HepG2 (cell line): ENCODE results near the gene COPS3. TPM values are rescaled to one million over a fixed set of nuclear protein-coding genes. Genes with fewer than 3 reads are reported as not detected.

Source experiments
- ATAC-seq: fragments of 200-7000 bp; cut with Tn5 transposase; 3 replicates; pipeline ENCODE4 v1.9.1; 2020; ENCODE audit warnings: mild to moderate bottlenecking, moderate library complexity
- BruUV-seq: library from RNA; stranded (reverse); fragments of 400-500 nt; replicated peaks from 2 replicates; lab custom pipeline; 2021; lab: Mats Ljungman, UMichigan
- CTCF ChIA-PET: fragments of 300-600 bp; formaldehyde crosslinking; extraction: SDS; loops from one replicate; lab custom pipeline; 2021; ENCODE audit warnings: low total read pairs, inconsistent platforms, low intra/inter-chr PET ratio; lab: Yijun Ruan, JAX
- POLR2A ChIA-PET: fragments of 350-600 bp; sonication (Branson Sonifier 250); formaldehyde crosslinking; loops from one replicate; lab custom pipeline; 2020; ENCODE audit warnings: antibody characterized with exemption, inconsistent platforms; lab: Yijun Ruan, JAX
- DNase-seq: peaks from one replicate; pipeline ENCODE4 v3.0.0-alpha.2; 2015; ENCODE audit warnings: low spot score
- FAIRE-seq: peaks from 3 replicates; lab custom pipeline; 2011; peaks lifted over from hg19 to GRCh38; lab: Jason Lieb, UNC
- H2AFZ ChIP-seq: one replicate; pipeline ENCODE4 v1.6.1; 2011; ENCODE audit warnings: low read length, inconsistent platforms
- H3K27ac ChIP-seq: fragments of 300-600 bp; 3 replicates; pipeline ENCODE4 v1.8.0; 2011; ENCODE audit warnings: mixed run types, mild to moderate bottlenecking, mixed read lengths, low read length, inconsistent platforms; ENCODE audit not compliant: insufficient read depth; ENCODE audit errors: extremely low read length
- H3K27me3 ChIP-seq, 2 experiments: fragments of 200-600 bp in 1 of 2; 2 replicates in 1 of 2; 3 replicates in 1 of 2; pipeline versions ENCODE4 v1.6.0 to v1.8.0; 2011; ENCODE audit warnings: low read length in 2 of 2, mild to moderate bottlenecking in 2 of 2, moderate library complexity in 2 of 2, inconsistent platforms in 1 of 2; ENCODE audit not compliant: insufficient read depth in 2 of 2, control insufficient read depth in 1 of 2
- H3K36me3 ChIP-seq, 2 experiments: fragments of 200-600 bp in 1 of 2; replicated peaks in 1 of 2; 2 replicates in 1 of 2; 3 replicates in 1 of 2; pipeline versions ENCODE4 v1.5.1 to v1.8.0; 2011; ENCODE audit warnings: low read length in 2 of 2, inconsistent platforms in 1 of 2; ENCODE audit not compliant: insufficient read depth in 2 of 2, control insufficient read depth in 1 of 2
- H3K4me1 ChIP-seq: 2 replicates; pipeline ENCODE4 v1.5.1; 2012; ENCODE audit warnings: low read length, inconsistent platforms; ENCODE audit not compliant: insufficient read depth
- H3K4me2 ChIP-seq: 2 replicates; pipeline ENCODE4 v1.6.0; 2011; ENCODE audit warnings: low read depth, low read length, inconsistent platforms
- H3K4me3 ChIP-seq, 3 experiments: fragments of 200-600 bp in 1 of 3; sonication (generic), shearing (Covaris generic) in 1 of 3; replicated peaks in 1 of 3; 2 replicates each; pipeline ENCODE4 v1.5.1; 2011 to 2016; ENCODE audit warnings: low read length in 3 of 3, inconsistent platforms in 2 of 3, low read depth in 2 of 3, mild to moderate bottlenecking in 2 of 3, control low read depth in 1 of 3, mixed read lengths in 1 of 3; ENCODE audit not compliant: insufficient read depth in 1 of 3
- H3K79me2 ChIP-seq: one replicate; pipeline ENCODE4 v1.6.1; 2011; ENCODE audit warnings: low read length, inconsistent platforms; ENCODE audit not compliant: insufficient read depth
- H3K9ac ChIP-seq: 2 replicates; pipeline ENCODE4 v1.6.0; 2011; ENCODE audit warnings: mild to moderate bottlenecking, low read depth, low read length, inconsistent platforms; ENCODE audit not compliant: insufficient read depth
- H3K9me3 ChIP-seq: 2 replicates; pipeline ENCODE4 v1.5.1; 2012; ENCODE audit warnings: mild to moderate bottlenecking, low read length
- H4K20me1 ChIP-seq: 2 replicates; pipeline ENCODE4 v1.6.0; 2011; ENCODE audit warnings: inconsistent platforms, mild to moderate bottlenecking, low read length, moderate library complexity; ENCODE audit not compliant: insufficient read depth
- AGO2 ChIP-seq: fragments of 200-400 bp; formaldehyde crosslinking; optimal IDR thresholded peaks from 2 replicates; pipeline ENCODE3; 2017; ENCODE audit warnings: mild to moderate bottlenecking, low read depth, low read length, moderate library complexity
- KDM6A ChIP-seq: IDR thresholded peaks from 2 replicates; pipeline ENCODE4 v1.6.1; 2016; ENCODE audit warnings: low read depth
- MAZ ChIP-seq, 2 experiments: sonication (generic) in 1 of 2; formaldehyde crosslinking in 1 of 2; IDR thresholded peaks; 2 replicates each; pipeline versions ENCODE4 v1.5.0 to v1.6.1; 2012 to 2020; ENCODE audit warnings: low read depth in 2 of 2, mild to moderate bottlenecking in 2 of 2, borderline replicate concordance in 1 of 2, improper control_type of control experiment in 1 of 2, low read length in 1 of 2, missing genetic modification reagents in 1 of 2, moderate library complexity in 1 of 2
- ZC3H13 ChIP-seq: sonication (generic); formaldehyde crosslinking; IDR thresholded peaks from 2 replicates; pipeline ENCODE4 v1.8.1; 2023; ENCODE audit warnings: mild to moderate bottlenecking, missing genetic modification reagents, moderate library complexity
- ZIK1 ChIP-seq: sonication (generic); formaldehyde crosslinking; IDR thresholded peaks from 2 replicates; pipeline ENCODE4 v1.5.0; 2020; ENCODE audit warnings: mild to moderate bottlenecking, low read depth, missing genetic modification reagents, borderline replicate concordance
- ZNF253 ChIP-seq: sonication (generic); formaldehyde crosslinking; IDR thresholded peaks from 2 replicates; pipeline ENCODE4 v1.8.0; 2022; ENCODE audit warnings: mild to moderate bottlenecking, missing genetic modification reagents, borderline replicate concordance
- ZNF383 ChIP-seq: sonication (generic); formaldehyde crosslinking; IDR thresholded peaks from 2 replicates; pipeline ENCODE4 v1.4.0; 2020; ENCODE audit warnings: missing genetic modification reagents, mild to moderate bottlenecking, borderline replicate concordance
- WGBS: methylation state at CpG from one replicate; pipeline ENCODE4 v1.1.6; 2017; ENCODE audit warnings: low lambda C conversion rate; 5-methylcytosine and 5-hydroxymethylcytosine counted together
- in situ Hi-C: cut with HindIII; loops from 2 replicates; pipeline ENCODE4 v1.10.0; 2017; ENCODE audit warnings: low pct_unique_long_range_greater_than_20kb; ENCODE audit not compliant: extremely low pct_ligation_motif_present
- intact Hi-C: fragments of 100-400 bp; cut with micrococcal nuclease; formaldehyde crosslinking; loops from one replicate; pipeline ENCODE4 v1.10.0; 2022; ENCODE audit not compliant: unreplicated experiment
- polyA plus RNA-seq, 8 experiments: library from polyadenylated mRNA; depleted of rRNA in 3 of 8; stranded (reverse) in 7 of 8; unstranded in 1 of 8; fragments of >200 nt; fragmentation: Illumina TruSeq in 4 of 8; extraction: Trizol in 4 of 8; gene quantifications; 2 replicates each; pipeline versions ENCODE4 v1.2.1 to v1.2.3, GENCODE V29; 2011 to 2016; ENCODE audit warnings: low read depth in 4 of 8, missing spikeins in 1 of 8, mixed read lengths in 1 of 8; ENCODE audit not compliant: insufficient read depth in 1 of 8
- total RNA-seq, 5 experiments: library from RNA; depleted of rRNA; stranded (reverse); fragments of >200 nt; fragmentation: Illumina TruSeq; extraction: Trizol; gene quantifications; 2 replicates each; pipeline ENCODE4 v1.2.3, GENCODE V29; 2016; ENCODE audit warnings: low read depth in 1 of 5
- TF ChIP-seq, protein P1 (sequence below): sonication (generic); formaldehyde crosslinking; conservative IDR thresholded peaks from 2 replicates; pipeline ENCODE4 v1.5.0; 2020; ENCODE audit warnings: missing genetic modification reagents

The COPS3 gene
- total and polyA plus RNA-seq, 2 of the 13 experiments (the other 11 are each of a cell fraction or from before 2014, with no cell fraction given), result 46.3 to 103 TPM

DNA sequence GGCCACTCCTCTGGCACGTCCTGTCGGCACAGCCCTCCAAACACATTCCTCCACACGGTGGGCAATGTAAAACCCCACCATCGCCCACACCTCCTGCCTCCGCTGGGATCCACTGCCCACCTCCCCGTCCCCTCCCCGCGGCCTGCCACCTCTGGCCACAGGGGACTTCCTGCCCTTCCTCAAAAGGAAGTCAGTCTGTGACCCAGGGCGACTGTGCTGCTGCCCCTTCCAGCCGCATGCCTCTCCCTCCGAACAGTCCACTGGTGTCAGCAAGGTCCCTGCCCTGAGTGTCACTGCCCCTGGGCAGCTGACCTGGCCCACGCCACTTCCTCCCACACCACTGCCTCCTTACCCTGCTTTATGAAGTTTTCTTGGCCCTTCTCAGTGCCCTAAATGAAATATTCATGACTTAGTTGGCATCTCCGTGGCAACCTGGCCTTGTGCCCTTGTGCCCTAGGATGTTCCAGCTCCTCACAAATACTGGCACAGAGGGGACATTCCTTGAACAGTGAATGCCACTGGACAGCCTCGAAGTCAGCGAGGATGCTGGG lies 76.9 kb downstream of the COPS3 start:
- Histone ChIP-seq H3K36me3 (peaks cover 13 to 22% of the 10 kb centered on the region in 2 experiments; a peak in 4 of 5 replicates), H3K9me3 (no peaks in the 10 kb centered on the region), H2AFZ (no peak overlapping the region), H3K79me2 (peaks cover 23% of the 10 kb centered on the region), H3K27me3 (no peaks in the 10 kb centered on the region; a peak in 1 of 5 replicates), H3K4me2 (peak overlapping the region; percentile 98), H3K27ac (no peak overlapping the region), H3K9ac (peak overlapping the region; percentile 88), H3K4me3 (peak overlapping the region; percentile 75 to 85 (median 80); a peak in 5 of 6 replicates), H4K20me1 (no peaks in the 10 kb centered on the region), H3K4me1 (peaks cover 38% of the 10 kb centered on the region)
- no peak for ATAC-seq
- no peak for DNase-seq
- in situ Hi-C loops, result no loop called here
- WGBS, result 94% methylated on average over 13 of the region's 15 CpGs
- FAIRE-seq, result no peak
- CTCF ChIA-PET, result no interaction called here
- no TSS peak for BruUV-seq
- POLR2A ChIA-PET, result no interaction called here
- no peak for TF ChIP-seq ZIK1 (CRISPR knock-in tag)
- TF ChIP-seq, protein P1, sequence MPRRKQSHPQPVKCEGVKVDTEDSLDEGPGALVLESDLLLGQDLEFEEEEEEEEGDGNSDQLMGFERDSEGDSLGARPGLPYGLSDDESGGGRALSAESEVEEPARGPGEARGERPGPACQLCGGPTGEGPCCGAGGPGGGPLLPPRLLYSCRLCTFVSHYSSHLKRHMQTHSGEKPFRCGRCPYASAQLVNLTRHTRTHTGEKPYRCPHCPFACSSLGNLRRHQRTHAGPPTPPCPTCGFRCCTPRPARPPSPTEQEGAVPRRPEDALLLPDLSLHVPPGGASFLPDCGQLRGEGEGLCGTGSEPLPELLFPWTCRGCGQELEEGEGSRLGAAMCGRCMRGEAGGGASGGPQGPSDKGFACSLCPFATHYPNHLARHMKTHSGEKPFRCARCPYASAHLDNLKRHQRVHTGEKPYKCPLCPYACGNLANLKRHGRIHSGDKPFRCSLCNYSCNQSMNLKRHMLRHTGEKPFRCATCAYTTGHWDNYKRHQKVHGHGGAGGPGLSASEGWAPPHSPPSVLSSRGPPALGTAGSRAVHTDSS (CRISPR knock-in tag), result no peak
- peak; percentile 19 for TF ChIP-seq AGO2
- no peak for TF ChIP-seq ZNF383 (CRISPR knock-in tag)
- intact Hi-C loops, result loop anchor here (10.0 kb wide), 1 partner anchor 111 kb away; no protein-coding TSS in a partner anchor

DNA sequence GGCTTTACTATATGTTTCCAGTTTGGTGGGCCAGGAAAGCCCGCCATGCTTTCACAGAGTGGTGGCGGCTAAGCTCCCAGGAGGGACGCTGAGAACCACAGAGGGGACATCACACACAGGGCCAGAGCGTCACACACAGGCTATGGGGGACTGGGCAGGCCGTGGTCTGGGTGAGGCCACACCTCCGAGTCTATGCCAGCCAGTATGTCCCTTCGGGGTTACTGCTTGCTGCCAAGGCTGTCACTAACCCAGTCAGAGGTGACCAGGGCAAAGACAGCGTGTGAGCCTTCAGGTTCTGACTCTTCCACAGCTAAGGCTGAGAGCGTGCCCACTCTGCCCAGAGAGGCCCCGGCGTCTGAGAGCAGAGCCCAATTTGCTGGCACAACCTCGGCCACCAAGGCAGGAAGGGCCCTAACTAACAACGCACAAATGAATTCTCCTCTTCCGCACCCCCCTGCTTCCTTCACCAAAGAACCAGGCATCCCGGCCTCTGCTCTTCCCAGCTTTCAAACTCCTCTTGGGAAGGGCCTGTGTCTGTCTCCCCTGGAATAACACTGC lies 77.8 kb downstream of the COPS3 start:
- H4K20me1 ChIP-seq, result no peaks in the 10 kb centered on the region
- in situ Hi-C loops (no loop called here), intact Hi-C loops (loop anchor here (10.0 kb wide), 1 partner anchor 112 kb away; no protein-coding TSS in a partner anchor)
- ATAC-seq (no peak), FAIRE-seq (no peak), DNase-seq (no peak)
- no peak overlapping the region for H3K27ac ChIP-seq
- no peaks in the 10 kb centered on the region; a peak in 1 of 5 replicates for H3K27me3 ChIP-seq
- H3K79me2 ChIP-seq, result peaks cover 23% of the 10 kb centered on the region
- ChIA-PET POLR2A (no interaction called here), CTCF (no interaction called here)
- no peak overlapping the region for H2AFZ ChIP-seq
- no peak overlapping the region for H3K4me2 ChIP-seq
- no peak overlapping the region for H3K4me3 ChIP-seq
- H3K4me1 ChIP-seq, result peaks cover 38% of the 10 kb centered on the region
- peaks cover 13 to 22% of the 10 kb centered on the region in 2 experiments; a peak in 4 of 5 replicates for H3K36me3 ChIP-seq
- no TSS peak for BruUV-seq
- TF ChIP-seq ZNF253 (CRISPR knock-in tag) (no peak), MAZ (IDR thresholded peaks at IDR 0.05; ENCODE audit: borderline replicate concordance, low read depth, low read length) (no peak), MAZ (CRISPR knock-in tag; IDR thresholded peaks at IDR 0.05; ENCODE audit: low read depth) (no peak), KDM6A (CRISPR knock-in tag) (no peak), ZC3H13 (no peak)
- H3K9me3 ChIP-seq, result no peaks in the 10 kb centered on the region
- no peak overlapping the region for H3K9ac ChIP-seq
- 96% methylated on average over 8 of the region's 15 CpGs for WGBS
